Measurements from ENCODE around the gene DMRT1. TPM values are rescaled to one million over a fixed set of nuclear protein-coding genes. Genes with fewer than 3 reads are reported as not detected.

The DMRT1 gene
- total and polyA plus RNA-seq, 2 donors (not counting 1 experiment from before 2014, with no cell fraction given): not detected

DNA sequence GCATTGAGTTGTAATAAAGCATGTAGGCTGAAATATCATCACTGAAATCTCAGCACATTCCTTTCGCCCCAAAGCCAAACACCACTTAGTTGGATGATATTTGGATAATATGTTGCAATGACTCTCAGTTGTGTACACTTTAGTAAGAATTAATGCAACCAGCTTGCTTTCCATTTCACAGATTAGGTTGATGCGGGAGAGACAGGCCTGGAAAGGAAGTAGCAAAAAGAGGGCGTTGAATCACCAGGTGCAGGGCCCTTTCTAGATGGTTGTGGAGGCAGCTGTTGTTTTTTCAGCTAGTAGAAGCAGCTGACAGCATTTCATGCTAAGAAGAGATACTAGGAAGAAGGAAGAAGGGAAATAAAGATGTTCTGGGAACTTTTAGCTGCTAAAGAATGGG lies 165.8 kb downstream of the DMRT1 start:
- Histone ChIP-seq H3K4me1 (ENCODE audit: control insufficient read depth, extremely low read depth, insufficient read depth, low read length) (no peaks in the 10 kb centered on the region), H3K9ac (ENCODE audit: insufficient read depth, low read length) (no peak overlapping the region), H2AFZ (ENCODE audit: low read length) (no peak overlapping the region), H3K4me3 (replicated peaks in 1 of 4; ENCODE audit: control extremely low read depth in 1 of 4, insufficient read depth in 1 of 4, low read depth in 3 of 4, low read length in 4 of 4) (no peak overlapping the region), H3K9me3 (ENCODE audit: control insufficient read depth, insufficient read depth, low read depth, low read length) (no peaks in the 10 kb centered on the region), H3K4me2 (ENCODE audit: extremely low read depth, insufficient read depth, low read length) (no peak overlapping the region), H3K79me2 (ENCODE audit: control insufficient read depth, insufficient read depth, low read length) (no peaks in the 10 kb centered on the region), H3K27ac (ENCODE audit: insufficient read depth, low read length) (no peak overlapping the region), H3K36me3 (ENCODE audit: control insufficient read depth, insufficient read depth, low read length) (no peaks in the 10 kb centered on the region), H3K27me3 (ENCODE audit: control insufficient read depth, insufficient read depth, low read length) (no peaks in the 10 kb centered on the region), H4K20me1 (ENCODE audit: control insufficient read depth, extremely low read depth, insufficient read depth, low read length) (no peaks in the 10 kb centered on the region)
- TF ChIP-seq CTCF (conservative IDR thresholded peaks at IDR 0.05 in 1 of 2, IDR thresholded peaks at IDR 0.05 in 1 of 2; ENCODE audit: low read depth in 1 of 2, low read length in 2 of 2) (no peak), EZH2 (IDR thresholded peaks at IDR 0.05; ENCODE audit: low read length, missing control alignments) (no peak)
- no peak for DNase-seq (ENCODE audit: low read depth in 2 of 2)

DNA sequence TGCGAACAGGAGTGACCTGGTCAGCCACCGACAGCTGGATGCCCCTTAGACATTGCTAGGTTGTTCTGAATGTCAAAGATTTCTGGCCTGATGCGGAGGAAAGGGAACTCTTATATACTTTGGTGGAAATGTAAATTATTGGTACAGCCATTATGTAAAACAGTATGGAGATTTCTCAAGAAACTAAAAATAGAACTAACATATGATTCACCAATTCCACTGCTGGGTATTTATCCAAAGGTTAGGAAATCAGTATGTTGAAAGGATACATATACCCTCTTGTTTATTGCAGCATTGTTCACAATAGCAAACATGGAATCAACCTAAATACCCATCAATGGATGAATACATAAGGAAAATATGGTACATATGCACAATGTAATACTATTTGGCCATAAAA lies 166.7 kb downstream of the DMRT1 start:
- H3K9ac ChIP-seq (ENCODE audit: insufficient read depth, low read length): no peak overlapping the region
- TF ChIP-seq EZH2 (IDR thresholded peaks at IDR 0.05; ENCODE audit: low read length, missing control alignments): no peak
- H3K4me1 ChIP-seq (ENCODE audit: control insufficient read depth, extremely low read depth, insufficient read depth, low read length): no peaks in the 10 kb centered on the region
- H3K9me3 ChIP-seq (ENCODE audit: control insufficient read depth, insufficient read depth, low read depth, low read length): no peaks in the 10 kb centered on the region
- no peaks in the 10 kb centered on the region for H3K36me3 ChIP-seq (ENCODE audit: control insufficient read depth, insufficient read depth, low read length)
- DNase-seq (ENCODE audit: low read depth in 2 of 2): peak; percentile 2 to 7
- H3K79me2 ChIP-seq (ENCODE audit: control insufficient read depth, insufficient read depth, low read length): no peaks in the 10 kb centered on the region
- H3K4me2 ChIP-seq (ENCODE audit: extremely low read depth, insufficient read depth, low read length): no peak overlapping the region
- no peak overlapping the region for H3K27ac ChIP-seq (ENCODE audit: insufficient read depth, low read length)
- no peaks in the 10 kb centered on the region for H3K27me3 ChIP-seq (ENCODE audit: control insufficient read depth, insufficient read depth, low read length)
- no peaks in the 10 kb centered on the region for H4K20me1 ChIP-seq (ENCODE audit: control insufficient read depth, extremely low read depth, insufficient read depth, low read length)
- H2AFZ ChIP-seq (ENCODE audit: low read length): no peak overlapping the region
- no peak overlapping the region for H3K4me3 ChIP-seq (replicated peaks in 1 of 4; ENCODE audit: control extremely low read depth in 1 of 4, insufficient read depth in 1 of 4, low read depth in 3 of 4, low read length in 4 of 4)

- no peak overlapping the region for H3K9ac ChIP-seq (ENCODE audit: insufficient read depth, low read length)
- DNase-seq (ENCODE audit: low read depth in 2 of 2): peak; percentile 52 to 64
- H3K27ac ChIP-seq (ENCODE audit: insufficient read depth, low read length): no peak overlapping the region
- TF ChIP-seq CTCF (conservative IDR thresholded peaks at IDR 0.05 in 1 of 2, IDR thresholded peaks at IDR 0.05 in 1 of 2; ENCODE audit: low read depth in 1 of 2, low read length in 2 of 2) (peak; percentile 92 to 95), EZH2 (IDR thresholded peaks at IDR 0.05; ENCODE audit: low read length, missing control alignments) (no peak)
- no peak overlapping the region for H3K4me2 ChIP-seq (ENCODE audit: extremely low read depth, insufficient read depth, low read length)
- H3K79me2 ChIP-seq (ENCODE audit: control insufficient read depth, insufficient read depth, low read length): no peaks in the 10 kb centered on the region
- no peaks in the 10 kb centered on the region for H3K36me3 ChIP-seq (ENCODE audit: control insufficient read depth, insufficient read depth, low read length)
- no peaks in the 10 kb centered on the region for H3K4me1 ChIP-seq (ENCODE audit: control insufficient read depth, extremely low read depth, insufficient read depth, low read length)
- H3K27me3 ChIP-seq (ENCODE audit: control insufficient read depth, insufficient read depth, low read length): no peaks in the 10 kb centered on the region
- H4K20me1 ChIP-seq (ENCODE audit: control insufficient read depth, extremely low read depth, insufficient read depth, low read length): no peaks in the 10 kb centered on the region
- H3K4me3 ChIP-seq (replicated peaks in 1 of 4; ENCODE audit: control extremely low read depth in 1 of 4, insufficient read depth in 1 of 4, low read depth in 3 of 4, low read length in 4 of 4): no peak overlapping the region
- H2AFZ ChIP-seq (ENCODE audit: low read length): no peak overlapping the region
- H3K9me3 ChIP-seq (ENCODE audit: control insufficient read depth, insufficient read depth, low read depth, low read length): no peaks in the 10 kb centered on the region
Measured at GRCh38 chr9:1009101-1009707, 167.7 kb downstream of the DMRT1 start.

Measured in fibroblast of lung (primary cell).